ENCODE data around the gene URB2.

Gene URB2

GRCh38 chr1:229645324-229645993 is 19.4 kb downstream of the URB2 start:
- no peak for DNase-seq (ENCODE audit: low spot score)

GRCh38 chr1:229648406-229648805 is 22.4 kb downstream of the URB2 start:
- no peak for DNase-seq (ENCODE audit: low spot score)

GRCh38 chr1:229650045-229650444 is 24.0 kb downstream of the URB2 start:
- DNase-seq (ENCODE audit: low spot score): no peak

- no peak for DNase-seq (ENCODE audit: low spot score)
Measured at GRCh38 chr1:229651546-229651945, 25.5 kb downstream of the URB2 start.

GRCh38 chr1:229653420-229653819 is 27.4 kb downstream of the URB2 start:
- DNase-seq (ENCODE audit: low spot score): no peak

GRCh38 chr1:229655781-229656180 is 29.7 kb downstream of the URB2 start:
- DNase-seq (ENCODE audit: low spot score): no peak

- DNase-seq (ENCODE audit: low spot score): no peak
Measured at GRCh38 chr1:229657993-229658755, 32.1 kb downstream of the URB2 start.

GRCh38 chr1:229661022-229661877 is 35.2 kb downstream of the URB2 start:
- peak; percentile 24 for DNase-seq (ENCODE audit: low spot score)

- no peak for DNase-seq (ENCODE audit: low spot score)
Measured at GRCh38 chr1:229661897-229662296, 35.9 kb downstream of the URB2 start.

- DNase-seq (ENCODE audit: low spot score): no peak
Measured at GRCh38 chr1:229664133-229664689, 38.2 kb downstream of the URB2 start.

- DNase-seq (ENCODE audit: low spot score): no peak
Measured at GRCh38 chr1:229665912-229666558, 40.0 kb downstream of the URB2 start.

- no peak for DNase-seq (ENCODE audit: low spot score)
Measured at GRCh38 chr1:229666585-229666984, 40.5 kb downstream of the URB2 start.

- DNase-seq (ENCODE audit: low spot score): no peak
Measured at GRCh38 chr1:229669333-229669732, 43.3 kb downstream of the URB2 start.

- DNase-seq (ENCODE audit: low spot score): no peak
Measured at GRCh38 chr1:229671310-229671709, 45.3 kb downstream of the URB2 start.

- DNase-seq (ENCODE audit: low spot score): no peak
Measured at GRCh38 chr1:229672246-229672645, 46.2 kb downstream of the URB2 start.

- DNase-seq (ENCODE audit: low spot score): no peak
Measured at GRCh38 chr1:229674042-229674441, 48.0 kb downstream of the URB2 start.

GRCh38 chr1:229675396-229675795 is 49.3 kb downstream of the URB2 start:
- DNase-seq (ENCODE audit: low spot score): no peak

GRCh38 chr1:229685149-229685548 is 59.1 kb downstream of the URB2 start:
- DNase-seq (ENCODE audit: low spot score): no peak

- DNase-seq (ENCODE audit: low spot score): no peak
Measured at GRCh38 chr1:229689273-229689672, 63.2 kb downstream of the URB2 start.

GRCh38 chr1:229689904-229690303 is 63.9 kb downstream of the URB2 start:
- DNase-seq (ENCODE audit: low spot score): no peak

- no peak for DNase-seq (ENCODE audit: low spot score)
Measured at GRCh38 chr1:229690662-229691061, 64.6 kb downstream of the URB2 start.

GRCh38 chr1:229691362-229691761 is 65.3 kb downstream of the URB2 start:
- no peak for DNase-seq (ENCODE audit: low spot score)

Data from RKO (cell line).